ENCODE results near the gene PDZRN3.

DNA sequence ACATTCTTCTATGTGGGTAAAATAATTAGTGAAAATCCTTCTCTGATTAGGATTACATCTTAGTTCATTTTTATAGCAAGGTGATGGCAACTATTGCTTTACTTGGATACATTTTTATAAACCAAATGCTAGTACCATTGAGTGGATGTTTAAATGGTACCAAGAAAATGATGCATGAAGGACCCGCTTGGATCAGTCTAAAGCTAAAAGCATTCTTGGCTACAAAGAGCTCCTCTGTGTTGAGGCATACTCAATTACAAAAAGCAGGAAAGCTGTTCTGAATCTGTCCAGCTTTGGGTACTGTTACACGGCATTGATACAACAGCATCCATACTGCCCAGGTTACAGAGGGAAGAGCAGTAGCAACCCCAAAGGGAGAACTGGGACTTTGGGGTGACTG is 217.2 kb downstream of the PDZRN3 start:
- TF ChIP-seq, protein P1, sequence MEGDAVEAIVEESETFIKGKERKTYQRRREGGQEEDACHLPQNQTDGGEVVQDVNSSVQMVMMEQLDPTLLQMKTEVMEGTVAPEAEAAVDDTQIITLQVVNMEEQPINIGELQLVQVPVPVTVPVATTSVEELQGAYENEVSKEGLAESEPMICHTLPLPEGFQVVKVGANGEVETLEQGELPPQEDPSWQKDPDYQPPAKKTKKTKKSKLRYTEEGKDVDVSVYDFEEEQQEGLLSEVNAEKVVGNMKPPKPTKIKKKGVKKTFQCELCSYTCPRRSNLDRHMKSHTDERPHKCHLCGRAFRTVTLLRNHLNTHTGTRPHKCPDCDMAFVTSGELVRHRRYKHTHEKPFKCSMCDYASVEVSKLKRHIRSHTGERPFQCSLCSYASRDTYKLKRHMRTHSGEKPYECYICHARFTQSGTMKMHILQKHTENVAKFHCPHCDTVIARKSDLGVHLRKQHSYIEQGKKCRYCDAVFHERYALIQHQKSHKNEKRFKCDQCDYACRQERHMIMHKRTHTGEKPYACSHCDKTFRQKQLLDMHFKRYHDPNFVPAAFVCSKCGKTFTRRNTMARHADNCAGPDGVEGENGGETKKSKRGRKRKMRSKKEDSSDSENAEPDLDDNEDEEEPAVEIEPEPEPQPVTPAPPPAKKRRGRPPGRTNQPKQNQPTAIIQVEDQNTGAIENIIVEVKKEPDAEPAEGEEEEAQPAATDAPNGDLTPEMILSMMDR (conservative IDR thresholded peaks at IDR 0.05 in 1 of 2, IDR thresholded peaks at IDR 0.05 in 1 of 2; ENCODE audit: low read depth in 1 of 2, low read length in 2 of 2) = no peak
- TF ChIP-seq EZH2 (IDR thresholded peaks at IDR 0.05; ENCODE audit: low read length, missing control alignments) = no peak

Measured in fibroblast of lung (primary cell).